Mammary epithelial cell (primary cell): Measurements from ENCODE around the gene PGAP2.

Source experiments
- CTCF ChIP-seq, 2 donors: IDR thresholded peaks in 1 of 2; conservative IDR thresholded peaks in 1 of 2; 2 replicates each; pipeline ENCODE4 v1.5.1; 2011 to 2012; ENCODE audit warnings: inconsistent platforms in 2 of 2, low read length in 2 of 2, mild to moderate bottlenecking in 2 of 2, control low read depth in 1 of 2, low read depth in 1 of 2; ENCODE audit not compliant: insufficient read depth in 1 of 2; ENCODE audit errors: extremely low read depth in 1 of 2
- EZH2 ChIP-seq: IDR thresholded peaks from 2 replicates; pipeline ENCODE4 v1.6.1; 2012; ENCODE audit warnings: low read length, inconsistent platforms, borderline replicate concordance

GRCh38 chr11:3845670-3846069 is 37.3 kb downstream of the PGAP2 start:
- TF ChIP-seq CTCF (conservative IDR thresholded peaks at IDR 0.05 in 1 of 2, IDR thresholded peaks at IDR 0.05 in 1 of 2; ENCODE audit: extremely low read depth in 1 of 2, insufficient read depth in 1 of 2, low read depth in 1 of 2, low read length in 2 of 2) (no peak), EZH2 (no peak)
